ENCODE measurements around the gene ADARB1.

The ADARB1 gene

DNA sequence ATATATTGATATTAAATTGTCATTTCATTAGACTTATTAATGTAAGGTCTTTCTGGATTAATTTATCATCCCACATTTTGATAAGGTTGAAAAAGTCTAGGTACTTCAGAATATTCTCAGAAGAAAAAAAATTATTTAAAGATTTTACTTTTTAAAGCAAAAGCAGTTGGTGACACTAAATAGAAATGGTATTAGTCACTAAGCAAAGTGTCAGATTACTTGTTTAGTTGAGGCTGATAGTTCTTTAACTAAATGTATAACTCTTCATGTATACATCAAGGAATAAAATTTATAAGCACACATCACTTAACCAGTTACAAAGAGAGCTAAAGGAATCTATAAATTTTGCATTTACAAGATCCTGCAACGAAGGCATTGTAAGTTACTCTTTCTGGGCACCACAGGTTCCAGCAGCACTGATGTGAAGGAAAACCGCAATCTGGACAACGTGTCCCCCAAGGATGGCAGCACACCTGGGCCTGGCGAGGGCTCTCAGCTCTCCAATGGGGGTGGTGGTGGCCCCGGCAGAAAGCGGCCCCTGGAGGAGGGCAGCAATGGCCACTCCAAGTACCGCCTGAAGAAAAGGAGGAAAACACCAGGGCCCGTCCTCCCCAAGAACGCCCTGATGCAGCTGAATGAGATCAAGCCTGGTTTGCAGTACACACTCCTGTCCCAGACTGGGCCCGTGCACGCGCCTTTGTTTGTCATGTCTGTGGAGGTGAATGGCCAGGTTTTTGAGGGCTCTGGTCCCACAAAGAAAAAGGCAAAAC, 101.1 kb downstream of the ADARB1 start:
- DNase-seq (ENCODE audit: low read depth): no peak
- TF ChIP-seq, protein P1, sequence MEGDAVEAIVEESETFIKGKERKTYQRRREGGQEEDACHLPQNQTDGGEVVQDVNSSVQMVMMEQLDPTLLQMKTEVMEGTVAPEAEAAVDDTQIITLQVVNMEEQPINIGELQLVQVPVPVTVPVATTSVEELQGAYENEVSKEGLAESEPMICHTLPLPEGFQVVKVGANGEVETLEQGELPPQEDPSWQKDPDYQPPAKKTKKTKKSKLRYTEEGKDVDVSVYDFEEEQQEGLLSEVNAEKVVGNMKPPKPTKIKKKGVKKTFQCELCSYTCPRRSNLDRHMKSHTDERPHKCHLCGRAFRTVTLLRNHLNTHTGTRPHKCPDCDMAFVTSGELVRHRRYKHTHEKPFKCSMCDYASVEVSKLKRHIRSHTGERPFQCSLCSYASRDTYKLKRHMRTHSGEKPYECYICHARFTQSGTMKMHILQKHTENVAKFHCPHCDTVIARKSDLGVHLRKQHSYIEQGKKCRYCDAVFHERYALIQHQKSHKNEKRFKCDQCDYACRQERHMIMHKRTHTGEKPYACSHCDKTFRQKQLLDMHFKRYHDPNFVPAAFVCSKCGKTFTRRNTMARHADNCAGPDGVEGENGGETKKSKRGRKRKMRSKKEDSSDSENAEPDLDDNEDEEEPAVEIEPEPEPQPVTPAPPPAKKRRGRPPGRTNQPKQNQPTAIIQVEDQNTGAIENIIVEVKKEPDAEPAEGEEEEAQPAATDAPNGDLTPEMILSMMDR (conservative IDR thresholded peaks at IDR 0.05; ENCODE audit: low read depth, low read length): no peak
- H3K4me3 ChIP-seq (ENCODE audit: low read length): no peak overlapping the region

DNA sequence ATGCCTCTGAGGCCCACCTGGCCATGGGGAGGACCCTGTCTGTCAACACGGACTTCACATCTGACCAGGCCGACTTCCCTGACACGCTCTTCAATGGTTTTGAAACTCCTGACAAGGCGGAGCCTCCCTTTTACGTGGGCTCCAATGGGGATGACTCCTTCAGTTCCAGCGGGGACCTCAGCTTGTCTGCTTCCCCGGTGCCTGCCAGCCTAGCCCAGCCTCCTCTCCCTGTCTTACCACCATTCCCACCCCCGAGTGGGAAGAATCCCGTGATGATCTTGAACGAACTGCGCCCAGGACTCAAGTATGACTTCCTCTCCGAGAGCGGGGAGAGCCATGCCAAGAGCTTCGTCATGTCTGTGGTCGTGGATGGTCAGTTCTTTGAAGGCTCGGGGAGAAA, 101.8 kb downstream of the ADARB1 start:
- H3K4me3 ChIP-seq (ENCODE audit: low read length): no peak overlapping the region
- TF ChIP-seq, protein P1 (conservative IDR thresholded peaks at IDR 0.05; ENCODE audit: low read depth, low read length): no peak
- DNase-seq (ENCODE audit: low read depth): no peak

DNA sequence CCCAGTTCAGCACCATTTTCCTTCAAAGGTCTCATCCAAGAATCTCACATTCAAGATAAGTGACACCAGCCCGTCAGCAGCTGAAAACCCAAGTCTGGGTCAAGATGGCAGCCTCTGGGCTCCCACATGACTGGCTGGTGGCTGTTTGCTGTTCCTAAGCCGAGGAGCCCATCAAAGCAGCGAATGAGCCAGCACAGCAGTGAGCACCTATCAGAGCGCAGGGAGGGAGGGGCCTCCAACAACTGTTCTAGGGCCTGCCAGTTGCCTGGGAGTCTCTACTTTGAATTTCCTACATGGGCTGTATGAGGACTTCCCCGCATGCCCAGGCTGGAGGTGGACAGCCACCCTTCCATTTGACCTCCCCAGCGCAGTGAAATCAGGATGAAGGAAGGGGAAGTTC, 102.7 kb downstream of the ADARB1 start:
- TF ChIP-seq, protein P1 (conservative IDR thresholded peaks at IDR 0.05; ENCODE audit: low read depth, low read length): no peak
- no peak overlapping the region for H3K4me3 ChIP-seq (ENCODE audit: low read length)
- DNase-seq (ENCODE audit: low read depth): no peak

DNA sequence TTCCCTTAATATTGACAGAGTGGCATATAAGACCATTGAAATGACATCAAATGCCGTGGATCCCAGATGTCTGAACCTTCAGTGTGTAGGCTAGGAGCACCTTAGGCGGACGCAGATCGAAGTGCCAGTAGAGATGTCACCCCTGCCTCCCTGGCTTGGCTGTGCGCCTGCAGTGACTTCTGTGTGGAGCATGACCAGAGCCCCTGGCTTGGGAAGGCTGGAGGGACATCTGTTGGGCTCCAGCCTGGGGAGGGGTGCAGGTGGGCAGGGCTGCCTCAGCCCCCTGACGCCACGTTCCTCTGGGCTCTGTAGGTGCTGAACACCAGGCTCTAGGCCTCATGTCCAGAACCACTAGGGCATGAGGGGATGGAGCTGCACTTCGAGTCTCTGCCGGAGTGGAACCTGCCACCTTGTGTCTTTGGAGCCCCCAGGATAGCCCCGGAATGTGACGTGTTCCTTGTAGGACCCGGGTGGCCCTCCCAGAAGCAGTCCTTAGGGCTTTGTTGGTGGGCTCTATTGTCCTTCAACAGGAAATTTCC, 103.8 kb downstream of the ADARB1 start:
- no peak for DNase-seq (ENCODE audit: low read depth)
- no peak overlapping the region for H3K4me3 ChIP-seq (ENCODE audit: low read length)
- TF ChIP-seq, protein P1 (conservative IDR thresholded peaks at IDR 0.05; ENCODE audit: low read depth, low read length): no peak

DNA sequence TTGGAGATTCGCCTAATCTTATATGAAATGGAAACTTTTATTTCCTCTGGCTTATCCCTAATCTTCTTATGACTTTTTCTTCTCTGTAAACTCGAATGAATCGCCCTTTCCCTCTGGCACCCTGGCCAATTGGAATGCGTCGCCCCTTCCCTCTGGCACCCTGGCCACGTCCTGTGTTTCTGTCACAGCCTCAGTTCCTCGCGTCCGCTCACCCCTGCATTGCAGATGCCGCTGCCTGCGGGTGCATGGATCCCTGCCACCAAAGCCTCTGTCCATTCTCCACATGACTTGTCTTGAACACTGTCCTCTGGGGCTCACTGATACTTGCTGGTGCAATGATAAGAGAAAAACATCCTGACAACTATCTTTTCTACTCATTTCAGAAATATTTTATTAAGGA, 104.6 kb downstream of the ADARB1 start:
- DNase-seq (ENCODE audit: low read depth): no peak
- TF ChIP-seq, protein P1 (conservative IDR thresholded peaks at IDR 0.05; ENCODE audit: low read depth, low read length): no peak
- H3K4me3 ChIP-seq (ENCODE audit: low read length): no peak overlapping the region

DNA sequence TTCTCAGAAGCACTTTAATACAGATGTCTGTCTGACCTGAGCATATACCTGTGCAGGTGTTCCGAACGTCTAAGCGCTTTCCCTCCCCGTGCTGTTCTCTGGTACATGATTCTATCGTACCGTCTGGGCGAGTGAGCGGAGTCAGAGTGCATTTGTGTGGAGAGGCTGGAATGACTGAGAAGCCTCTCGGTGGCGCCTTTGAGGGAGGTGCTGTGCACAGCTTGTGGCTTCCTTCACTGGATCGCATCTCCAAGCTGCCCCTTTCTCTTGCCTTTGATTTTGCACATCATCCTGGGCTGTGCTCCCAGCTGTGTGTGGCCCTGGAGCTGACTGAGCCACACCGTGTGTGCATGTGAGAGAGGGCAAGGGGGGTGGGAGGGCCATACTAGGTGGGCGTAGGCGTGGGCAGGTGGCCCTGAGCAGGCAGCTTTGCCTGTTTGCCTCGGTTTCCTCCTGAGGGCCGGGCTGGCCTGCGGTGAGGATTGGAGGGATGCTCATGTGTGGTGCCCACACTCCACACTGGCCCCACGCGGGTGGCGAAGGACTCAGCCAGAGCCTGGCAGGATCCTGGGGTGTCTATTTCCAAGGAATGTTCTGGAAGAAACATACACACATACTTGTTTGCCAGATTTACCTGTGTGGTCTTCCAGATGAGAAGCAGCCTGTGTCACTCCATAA, 105.3 kb downstream of the ADARB1 start:
- no peak for DNase-seq (ENCODE audit: low read depth)
- TF ChIP-seq, protein P1 (conservative IDR thresholded peaks at IDR 0.05; ENCODE audit: low read depth, low read length): no peak
- H3K4me3 ChIP-seq (ENCODE audit: low read length): no peak overlapping the region

DNA sequence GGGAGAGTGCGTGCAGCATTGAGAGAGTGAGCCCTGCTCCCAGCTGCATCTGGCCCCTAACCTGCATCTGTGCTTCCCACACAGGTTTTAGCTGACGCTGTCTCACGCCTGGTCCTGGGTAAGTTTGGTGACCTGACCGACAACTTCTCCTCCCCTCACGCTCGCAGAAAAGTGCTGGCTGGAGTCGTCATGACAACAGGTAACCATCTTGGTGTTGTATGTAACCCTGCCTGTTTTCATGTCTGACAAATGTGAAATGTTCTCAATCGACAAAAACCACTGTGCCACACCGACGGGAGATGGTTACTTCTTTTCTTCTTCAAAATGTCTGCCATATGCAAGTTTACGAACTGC, 105.8 kb downstream of the ADARB1 start:
- no peak overlapping the region for H3K4me3 ChIP-seq (ENCODE audit: low read length)
- DNase-seq (ENCODE audit: low read depth): no peak
- TF ChIP-seq, protein P1 (conservative IDR thresholded peaks at IDR 0.05; ENCODE audit: low read depth, low read length): no peak
